GM18858 (cell line): ENCODE measurements around the gene FAM151A.

Experiments
- ATAC-seq: cut with Tn5 transposase; IDR thresholded peaks from one replicate; pipeline ENCODE4 v1.9.1; 2021; ENCODE audit not compliant: unreplicated experiment

The FAM151A gene

GRCh38 chr1:54581621-54582035 lies 41.7 kb downstream of the FAM151A start:
- no peak for ATAC-seq

DNA sequence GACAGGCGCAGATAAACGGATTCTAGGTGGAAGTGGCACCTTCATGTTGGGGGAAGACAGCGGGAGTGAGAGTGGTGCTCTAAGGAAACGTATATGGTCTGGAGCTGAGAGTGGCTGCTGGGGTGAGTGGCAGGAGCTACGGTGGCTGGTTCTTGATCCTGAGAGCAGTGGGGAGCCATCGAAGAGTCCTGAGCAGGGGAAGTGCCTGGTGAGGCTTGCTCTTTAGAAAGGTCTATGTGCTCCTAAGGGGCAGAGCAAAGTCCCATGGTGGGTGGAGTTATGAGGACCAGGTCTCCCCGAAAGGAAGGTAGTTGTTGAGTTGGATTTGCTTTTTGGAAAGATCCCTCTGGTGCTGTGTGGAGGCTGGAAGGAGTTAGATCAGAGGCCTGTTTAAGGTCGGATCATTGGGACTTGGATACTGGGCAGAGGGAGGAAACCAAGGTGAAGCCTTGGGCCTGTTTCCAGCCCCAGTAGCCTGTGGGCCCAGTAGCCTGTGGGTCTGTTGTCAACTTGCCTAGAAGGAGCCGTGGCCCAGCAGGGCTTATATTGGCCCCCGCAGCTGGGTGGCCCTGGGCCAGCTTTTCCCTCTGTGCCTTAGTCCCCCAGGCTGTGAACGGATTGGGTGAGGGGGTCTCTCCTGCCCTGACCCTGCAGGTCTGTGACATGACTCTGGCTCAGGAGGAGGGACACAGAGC lies 42.3 kb downstream of the FAM151A start:
- no peak for ATAC-seq

DNA sequence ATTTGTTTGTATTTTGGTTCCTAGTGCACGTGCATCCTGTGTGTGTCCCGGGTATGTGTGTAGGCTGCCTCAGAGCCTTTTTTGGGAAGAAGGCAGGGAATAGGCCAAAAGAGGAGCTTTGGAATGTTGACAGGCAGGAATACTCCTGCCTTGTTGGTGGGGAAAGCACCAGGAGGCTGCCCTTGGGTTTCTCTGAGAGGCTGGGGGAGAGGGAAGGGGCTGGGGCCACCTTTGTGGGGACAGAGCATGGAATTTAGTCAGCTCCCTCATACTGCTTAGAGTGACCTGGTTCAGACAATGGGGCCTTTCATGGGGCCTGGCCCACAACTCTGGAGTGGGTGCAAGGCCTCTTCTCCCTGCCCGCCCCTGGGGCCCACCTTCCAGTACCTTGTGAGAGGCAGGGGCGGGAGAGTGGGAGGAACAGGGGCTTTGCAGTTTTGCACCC lies 44.0 kb downstream of the FAM151A start:
- no peak for ATAC-seq

GRCh38 chr1:54577612-54578011 lies 45.7 kb downstream of the FAM151A start:
- ATAC-seq, result no peak

GRCh38 chr1:54575605-54576290 lies 47.6 kb downstream of the FAM151A start:
- no peak for ATAC-seq

- ATAC-seq, result no peak
Measured at GRCh38 chr1:54575161-54575560, 48.2 kb downstream of the FAM151A start.

GRCh38 chr1:54574158-54574778 lies 49.1 kb downstream of the FAM151A start:
- no peak for ATAC-seq

DNA sequence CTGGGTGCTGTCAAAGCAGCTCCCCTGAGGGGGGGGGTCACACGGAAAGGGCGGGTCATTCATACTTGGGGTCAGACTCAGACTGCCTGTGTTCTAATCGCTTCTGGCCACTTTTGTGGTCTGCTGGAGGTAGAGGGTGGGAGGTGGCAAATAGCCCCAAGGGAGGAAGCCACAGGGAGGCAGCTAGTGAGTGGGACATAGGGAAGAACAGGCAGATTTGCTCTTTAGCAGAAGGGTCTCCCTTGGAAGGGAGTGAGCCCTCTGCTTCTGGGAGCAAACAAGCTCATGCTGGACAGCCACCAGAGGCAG lies 50.8 kb downstream of the FAM151A start:
- no peak for ATAC-seq

DNA sequence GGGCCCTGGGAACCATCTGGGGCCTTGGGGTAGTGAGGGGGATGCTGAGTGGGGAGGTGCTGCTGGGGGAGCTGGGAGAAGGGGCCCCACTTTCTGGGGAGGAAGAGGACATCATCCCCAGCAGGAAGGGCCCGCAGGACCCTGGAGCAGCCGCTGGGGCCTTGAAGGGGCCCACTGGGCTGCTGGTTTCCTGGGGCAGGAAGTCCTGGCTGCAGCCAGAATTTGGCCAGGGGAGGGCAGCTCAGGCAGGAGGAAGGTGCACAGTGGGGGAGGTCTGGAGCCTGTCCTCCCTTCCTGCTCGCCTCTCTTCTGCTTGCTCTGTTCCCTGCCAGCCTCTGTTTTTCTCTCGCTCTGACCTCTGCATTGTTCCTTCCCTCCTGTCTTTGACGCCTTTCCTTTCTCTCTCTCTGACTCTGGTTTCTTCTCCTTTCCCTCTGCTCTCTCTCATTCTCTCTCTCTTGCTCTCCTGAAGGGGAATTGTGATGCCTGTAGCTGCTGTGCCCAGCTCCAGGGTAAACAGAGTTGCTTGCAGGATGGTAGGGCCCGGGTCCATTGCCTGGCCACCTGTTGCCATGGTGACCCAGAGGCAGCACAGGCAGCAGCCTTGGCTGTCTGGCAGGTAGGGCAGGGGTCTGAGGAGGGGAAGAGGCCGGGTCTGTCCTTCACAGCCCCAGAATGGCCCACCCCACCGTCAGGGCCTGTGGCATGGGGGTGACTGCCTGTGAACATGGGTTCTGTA lies 51.4 kb downstream of the FAM151A start:
- ATAC-seq, result no peak

- ATAC-seq, result no peak
Measured at GRCh38 chr1:54571326-54571725, 52.0 kb downstream of the FAM151A start.

- ATAC-seq, result no peak
Measured at GRCh38 chr1:54570161-54570560, 53.2 kb downstream of the FAM151A start.

GRCh38 chr1:54569339-54569738 lies 54.0 kb downstream of the FAM151A start:
- ATAC-seq, result no peak

DNA sequence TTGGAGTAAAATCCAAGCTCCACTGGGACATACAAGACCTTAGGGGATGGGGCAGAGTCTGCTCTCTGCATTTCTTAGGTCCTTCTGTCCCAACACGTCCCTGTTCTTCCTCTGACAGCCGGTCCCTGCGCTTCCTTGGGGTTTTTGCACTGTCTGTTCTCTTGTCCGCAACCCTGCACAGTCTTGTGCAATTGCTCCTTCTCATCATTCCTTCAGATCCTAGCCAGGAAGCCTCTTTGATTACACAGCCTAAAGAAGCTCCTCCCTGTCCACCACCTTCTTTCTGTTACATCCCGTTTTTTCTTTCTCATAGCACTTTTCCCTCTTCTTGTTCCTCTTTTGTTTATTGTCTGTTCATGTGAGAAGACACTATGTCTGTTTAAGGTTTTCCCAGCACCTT lies 55.4 kb downstream of the FAM151A start:
- no peak for ATAC-seq

- ATAC-seq, result no peak
Measured at GRCh38 chr1:54566438-54567141, 56.7 kb downstream of the FAM151A start.

DNA sequence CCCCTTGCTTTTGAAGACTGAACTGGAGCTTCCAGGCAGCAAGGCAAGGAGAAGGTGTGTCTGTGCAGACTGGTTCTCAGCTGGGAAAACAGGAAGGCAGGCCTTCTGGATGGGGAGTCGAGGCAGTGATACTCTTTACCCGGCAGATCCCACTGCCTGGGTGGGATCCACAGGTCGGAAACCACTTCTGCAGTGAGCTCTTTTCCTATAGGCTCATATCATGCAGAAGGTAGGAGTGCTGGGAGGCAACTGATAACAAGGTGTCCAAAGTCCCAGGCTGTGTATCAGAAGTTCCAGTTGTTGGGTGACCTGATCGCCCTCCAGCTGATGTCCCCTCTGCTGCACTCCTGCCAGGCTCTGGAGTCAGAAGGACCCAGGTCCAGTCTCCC lies 58.2 kb downstream of the FAM151A start:
- ATAC-seq, result no peak

DNA sequence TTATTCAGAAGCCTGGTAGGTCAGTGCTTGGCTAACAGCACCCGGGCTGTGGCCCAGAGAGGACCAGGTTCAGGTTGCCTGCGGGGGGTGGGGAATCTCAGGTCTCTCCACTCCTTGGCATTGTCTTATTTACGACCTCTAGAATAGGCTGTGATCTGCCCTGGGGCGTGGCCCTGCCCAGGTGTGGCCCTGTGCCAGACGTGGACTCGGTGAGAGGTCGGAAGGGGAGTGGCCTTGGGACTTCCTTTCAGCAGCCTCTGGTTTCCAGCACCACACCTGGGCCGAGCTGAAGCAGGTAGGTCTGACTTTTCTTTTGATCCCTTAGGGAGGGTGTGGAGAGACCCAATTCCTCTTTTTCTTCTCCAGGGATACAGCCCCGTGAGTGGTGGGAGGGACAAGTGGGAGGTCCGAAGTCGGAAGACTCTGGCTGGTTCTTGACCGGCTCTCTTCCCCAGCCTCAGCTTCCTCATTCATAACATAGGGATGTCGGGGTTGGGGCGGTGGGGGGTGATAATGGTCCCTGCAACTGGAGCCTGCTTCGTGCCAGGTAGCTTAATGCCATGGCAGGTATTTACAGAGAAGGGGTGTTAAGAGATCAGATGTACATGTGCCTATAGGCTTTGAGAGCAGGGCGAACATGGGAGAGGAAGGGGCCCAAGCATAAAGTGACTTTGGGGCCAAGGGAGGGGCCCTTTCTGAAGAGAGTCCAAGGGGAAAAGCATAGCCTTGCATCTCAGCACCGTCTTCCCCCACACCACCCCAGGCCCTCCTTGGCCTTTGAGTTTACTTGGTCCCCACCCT lies 58.8 kb downstream of the FAM151A start:
- no peak for ATAC-seq

- no peak for ATAC-seq
Measured at GRCh38 chr1:54559771-54560231, 63.5 kb downstream of the FAM151A start.
